ENCODE data around the gene ACAT1.

GRCh38 chr11:108084811-108085210 is 36.6 kb upstream of the ACAT1 start:
- TF ChIP-seq CTCF (IDR thresholded peaks at IDR 0.05; ENCODE audit: poor library complexity) (no peak), EZH2 (IDR thresholded peaks at IDR 0.05; ENCODE audit: borderline replicate concordance) (no peak)
